GM21390 (cell line): ENCODE results near the gene FSD1.
"Not testable (repeated sequence)": the region's sequence is repeated elsewhere in the genome, so short reads cannot be mapped to it uniquely, and the experiment has no call there.

Experiments used
- ATAC-seq: cut with Tn5 transposase; IDR thresholded peaks from one replicate; pipeline ENCODE4 v1.9.1; 2021; ENCODE audit not compliant: unreplicated experiment

Gene FSD1

GRCh38 chr19:4284176-4284958 is 20.0 kb upstream of the FSD1 start:
- no peak for ATAC-seq

- ATAC-seq = no peak
These were observed 19.4 kb upstream of the FSD1 start for GRCh38 chr19:4284974-4285373.

- ATAC-seq = not testable (repeated sequence)
These were observed 18.3 kb upstream of the FSD1 start for GRCh38 chr19:4286141-4286540.

GRCh38 chr19:4288091-4288777 is 16.2 kb upstream of the FSD1 start:
- no peak for ATAC-seq

- no peak for ATAC-seq
These were observed 13.1 kb upstream of the FSD1 start for GRCh38 chr19:4291184-4291732.

- ATAC-seq = no peak
These were observed 11.9 kb upstream of the FSD1 start for GRCh38 chr19:4292515-4292914.

GRCh38 chr19:4294389-4294788 is 10.0 kb upstream of the FSD1 start:
- no peak for ATAC-seq

- ATAC-seq = no peak
These were observed 8.2 kb upstream of the FSD1 start for GRCh38 chr19:4295972-4296771.

GRCh38 chr19:4297901-4298809 is 6.2 kb upstream of the FSD1 start:
- no peak for ATAC-seq

GRCh38 chr19:4298810-4299550 is 5.4 kb upstream of the FSD1 start:
- ATAC-seq = no peak

GRCh38 chr19:4300589-4300988 is 3.8 kb upstream of the FSD1 start:
- ATAC-seq = no peak

- no peak for ATAC-seq
These were observed 2.7 kb upstream of the FSD1 start for GRCh38 chr19:4301590-4302242.

- ATAC-seq = no peak
These were observed 2.2 kb upstream of the FSD1 start, which contains the start of gene TMIGD2 for GRCh38 chr19:4302243-4302640. Gene TMIGD2, minus strand, starts transcription at chr19:4302389. Its CDS starts 4 bp downstream, at chr19:4302385.

- ATAC-seq = no peak
These were observed 420 bp upstream of the FSD1 start for GRCh38 chr19:4303819-4304537.

- no peak for ATAC-seq
These were observed 837 bp downstream of the FSD1 start for GRCh38 chr19:4305257-4305612.

GRCh38 chr19:4305659-4306058 is 1.3 kb downstream of the FSD1 start:
- ATAC-seq = no peak

- ATAC-seq = no peak
These were observed 6.1 kb downstream of the FSD1 start for GRCh38 chr19:4310247-4311121.
